Smooth muscle cell (in vitro differentiated cells): ENCODE data around the gene USP32. TPM values are rescaled to one million over a fixed set of nuclear protein-coding genes. Genes with fewer than 3 reads are reported as not detected.

Experiments used
- DNase-seq: peaks from one replicate; lab custom pipeline; 2025; ENCODE audit not compliant: unreplicated experiment; lab: John Stamatoyannopoulos, UW
- H2AFZ ChIP-seq: fragments of 200-600 bp; sonication (generic); 2 replicates; pipeline ENCODE4 v1.6.0; 2016; ENCODE audit warnings: antibody characterized with exemption, low read depth, mild to moderate bottlenecking
- H3F3A ChIP-seq: fragments of 200-600 bp; sonication (generic); 2 replicates; pipeline ENCODE4 v1.6.0; 2017; ENCODE audit warnings: antibody characterized with exemption, low read depth
- H3K27ac ChIP-seq: fragments of 200-600 bp; sonication (generic); 2 replicates; pipeline ENCODE4 v1.5.1; 2016; ENCODE audit warnings: low read depth, mild to moderate bottlenecking
- H3K27me3 ChIP-seq: fragments of 200-600 bp; sonication (generic); 2 replicates; pipeline ENCODE4 v1.6.1; 2016; ENCODE audit warnings: low read depth, mild to moderate bottlenecking
- H3K36me3 ChIP-seq: fragments of 200-600 bp; sonication (generic); 2 replicates; pipeline ENCODE4 v1.5.1; 2016; ENCODE audit warnings: low read depth
- H3K4me1 ChIP-seq: fragments of 200-600 bp; sonication (generic); 2 replicates; pipeline ENCODE4 v1.5.1; 2016; ENCODE audit warnings: low read depth
- H3K4me2 ChIP-seq: fragments of 200-600 bp; sonication (generic); 2 replicates; pipeline ENCODE4 v1.6.0; 2016; ENCODE audit warnings: mild to moderate bottlenecking
- H3K4me3 ChIP-seq: fragments of 200-600 bp; sonication (generic); 2 replicates; pipeline ENCODE4 v1.5.1; 2016; ENCODE audit warnings: mild to moderate bottlenecking
- H3K79me2 ChIP-seq: fragments of 200-600 bp; sonication (generic); 2 replicates; pipeline ENCODE4 v1.6.0; 2016; ENCODE audit warnings: low read depth, mild to moderate bottlenecking
- H3K9ac ChIP-seq: fragments of 200-600 bp; sonication (generic); 2 replicates; pipeline ENCODE4 v1.6.0; 2016; ENCODE audit warnings: low read depth
- H3K9me3 ChIP-seq: fragments of 200-600 bp; sonication (generic); replicated peaks from 2 replicates; pipeline ENCODE4 v1.5.1; 2016; ENCODE audit warnings: low read depth
- H4K20me1 ChIP-seq: fragments of 200-600 bp; sonication (generic); 2 replicates; pipeline ENCODE4 v1.6.0; 2016; ENCODE audit warnings: low read depth
- WGBS: methylation state at CpG from one replicate; pipeline ENCODE4 v1.1.7; 2016; ENCODE audit warnings: low lambda C conversion rate; 5-methylcytosine and 5-hydroxymethylcytosine counted together
- polyA plus RNA-seq: library from polyadenylated mRNA; unstranded; fragments of >200 nt; fragmentation: Nextera tagmentation; extraction: Ambion mirVana; gene quantifications from 2 replicates; pipeline ENCODE4 v1.2.1, GENCODE V29; 2016
- total RNA-seq: library from RNA; depleted of rRNA; stranded (reverse); fragments of >200 nt; gene quantifications from 2 replicates; pipeline ENCODE4 v1.2.3, GENCODE V29; 2014
- TF ChIP-seq, protein P1 (sequence below): fragments of 200-600 bp; sonication (generic); IDR thresholded peaks from 2 replicates; pipeline ENCODE4 v1.5.1; 2017; ENCODE audit warnings: borderline replicate concordance, mild to moderate bottlenecking, antibody characterized with exemption; ENCODE audit not compliant: insufficient read depth, poor library complexity, severe bottlenecking

Gene USP32
- total and polyA plus RNA-seq, 2 experiments from 2014 or later = 10.5 to 21.7 TPM

DNA sequence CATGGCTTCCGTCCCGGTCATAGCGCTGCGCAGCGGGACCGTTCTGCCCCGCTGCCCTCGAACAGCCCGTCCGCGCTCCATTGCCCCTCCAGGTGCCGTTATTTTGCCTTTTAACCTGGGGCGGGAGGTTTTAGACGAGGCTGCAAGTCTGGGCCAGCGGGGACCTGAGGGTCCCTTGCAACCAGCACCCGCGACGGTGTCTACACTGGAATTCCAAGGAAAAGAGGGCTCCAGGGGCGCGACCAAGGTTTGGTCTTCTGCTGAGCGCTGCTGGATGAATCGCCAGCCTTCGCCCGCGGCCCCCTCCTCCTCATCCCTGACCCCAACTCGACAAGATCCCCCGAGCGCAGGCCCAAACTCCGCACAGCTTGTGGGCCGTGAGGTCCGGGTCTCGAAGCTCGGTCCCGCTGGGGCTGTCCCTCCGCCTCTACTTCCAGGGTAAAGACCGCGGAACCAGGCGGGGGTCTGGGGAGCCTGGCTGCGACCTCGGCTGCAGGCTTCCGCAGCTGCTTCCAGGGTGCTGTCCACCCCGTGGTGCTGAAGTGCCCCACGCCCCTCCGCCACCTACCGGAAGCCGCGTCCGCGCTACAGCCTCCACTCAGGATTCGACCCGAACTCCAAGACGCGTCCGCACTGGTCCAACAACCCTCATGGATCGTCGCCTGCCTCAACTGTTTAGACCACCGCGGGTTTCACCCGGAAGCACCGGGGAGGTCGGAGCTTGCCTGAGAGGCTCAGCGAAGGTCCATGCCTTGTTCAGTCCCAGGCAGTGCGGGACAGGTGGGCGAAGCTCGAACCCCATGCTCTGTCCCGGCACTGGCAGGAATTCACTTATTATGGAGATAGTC is 252.3 kb downstream of the USP32 start:
- Histone ChIP-seq H4K20me1 (no peaks in the 10 kb centered on the region), H3K27me3 (peaks cover 49% of the 10 kb centered on the region), H3K4me3 (peak overlapping the region; percentile 6), H2AFZ (no peak overlapping the region), H3K79me2 (no peaks in the 10 kb centered on the region), H3K27ac (no peak overlapping the region), H3K9me3 (no peaks in the 10 kb centered on the region), H3K36me3 (no peaks in the 10 kb centered on the region), H3K4me1 (peaks cover 26% of the 10 kb centered on the region), H3K4me2 (peak overlapping the region; percentile 84), H3K9ac (no peak overlapping the region), H3F3A (no peaks in the 10 kb centered on the region)
- WGBS = 18% methylated on average over 55 of the region's 66 CpGs
- TF ChIP-seq, protein P1, sequence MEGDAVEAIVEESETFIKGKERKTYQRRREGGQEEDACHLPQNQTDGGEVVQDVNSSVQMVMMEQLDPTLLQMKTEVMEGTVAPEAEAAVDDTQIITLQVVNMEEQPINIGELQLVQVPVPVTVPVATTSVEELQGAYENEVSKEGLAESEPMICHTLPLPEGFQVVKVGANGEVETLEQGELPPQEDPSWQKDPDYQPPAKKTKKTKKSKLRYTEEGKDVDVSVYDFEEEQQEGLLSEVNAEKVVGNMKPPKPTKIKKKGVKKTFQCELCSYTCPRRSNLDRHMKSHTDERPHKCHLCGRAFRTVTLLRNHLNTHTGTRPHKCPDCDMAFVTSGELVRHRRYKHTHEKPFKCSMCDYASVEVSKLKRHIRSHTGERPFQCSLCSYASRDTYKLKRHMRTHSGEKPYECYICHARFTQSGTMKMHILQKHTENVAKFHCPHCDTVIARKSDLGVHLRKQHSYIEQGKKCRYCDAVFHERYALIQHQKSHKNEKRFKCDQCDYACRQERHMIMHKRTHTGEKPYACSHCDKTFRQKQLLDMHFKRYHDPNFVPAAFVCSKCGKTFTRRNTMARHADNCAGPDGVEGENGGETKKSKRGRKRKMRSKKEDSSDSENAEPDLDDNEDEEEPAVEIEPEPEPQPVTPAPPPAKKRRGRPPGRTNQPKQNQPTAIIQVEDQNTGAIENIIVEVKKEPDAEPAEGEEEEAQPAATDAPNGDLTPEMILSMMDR = peak; percentile 66
- DNase-seq = peak; percentile 47

DNA sequence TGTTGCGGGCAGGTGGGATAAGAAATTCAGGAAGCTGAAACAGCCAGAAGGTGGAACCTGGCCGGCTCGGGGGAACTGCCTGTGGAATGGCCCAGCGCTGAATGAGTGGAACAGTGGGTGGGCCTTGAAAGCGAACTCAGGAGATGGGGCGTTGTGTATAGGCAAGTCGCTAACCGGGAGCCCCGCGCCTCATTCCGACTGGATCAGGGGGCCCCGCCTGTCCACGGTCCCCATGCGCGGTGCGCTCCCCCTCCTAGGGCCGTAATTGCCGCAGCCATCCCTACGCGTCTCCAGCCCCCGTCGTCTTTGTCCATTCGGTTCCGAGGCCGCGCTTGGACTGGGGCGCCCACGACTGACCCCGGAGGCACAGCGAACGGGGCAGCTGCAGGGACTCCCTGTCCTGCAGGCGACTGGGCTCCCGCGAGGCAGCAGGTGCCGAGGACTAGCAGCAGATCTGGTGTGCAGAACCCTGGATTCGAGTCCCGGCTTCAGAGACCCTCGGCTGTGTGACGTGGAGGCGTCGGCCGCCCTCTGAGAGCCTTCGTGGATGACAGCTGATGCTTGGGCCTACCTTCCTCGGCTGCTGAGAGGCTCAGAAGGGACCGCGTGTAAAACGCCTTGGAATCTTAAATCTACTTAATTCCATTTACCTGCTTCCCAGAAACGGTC is 253.0 kb downstream of the USP32 start:
- Histone ChIP-seq H3K9ac (no peak overlapping the region), H3K27me3 (peaks cover 41% of the 10 kb centered on the region), H3K27ac (no peak overlapping the region), H3K36me3 (no peaks in the 10 kb centered on the region), H3K4me2 (peak overlapping the region; percentile 84), H3K79me2 (no peaks in the 10 kb centered on the region), H3F3A (no peaks in the 10 kb centered on the region), H3K4me3 (no peak overlapping the region), H3K9me3 (no peaks in the 10 kb centered on the region), H3K4me1 (peaks cover 23% of the 10 kb centered on the region), H2AFZ (no peak overlapping the region), H4K20me1 (no peaks in the 10 kb centered on the region)
- no peak for DNase-seq
- TF ChIP-seq, protein P1 = no peak
- 49% methylated on average over 44 of the region's 48 CpGs for WGBS

DNA sequence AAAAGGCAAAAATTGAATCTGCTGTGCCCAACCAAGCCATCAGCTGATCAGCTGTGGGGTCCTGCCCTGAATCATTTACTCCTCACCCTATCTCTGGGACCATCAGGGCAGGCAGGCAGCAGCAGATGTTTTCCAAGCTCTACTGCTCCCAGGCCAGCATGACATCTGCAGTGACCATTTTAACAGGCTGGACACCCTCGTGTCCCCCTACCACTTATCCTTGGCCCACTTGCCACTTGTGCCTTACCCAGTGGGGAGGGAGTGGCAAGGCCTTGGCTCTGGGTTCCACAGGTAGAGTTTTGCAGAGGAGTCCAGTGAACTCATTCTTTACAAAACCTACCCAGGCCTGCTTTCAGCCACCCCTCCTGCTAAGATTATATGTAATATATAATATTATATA is 254.2 kb downstream of the USP32 start:
- Histone ChIP-seq H3K9me3 (no peaks in the 10 kb centered on the region), H3K4me3 (no peak overlapping the region), H3K79me2 (no peaks in the 10 kb centered on the region), H3K36me3 (no peaks in the 10 kb centered on the region), H4K20me1 (no peaks in the 10 kb centered on the region), H3K4me1 (peaks cover 18% of the 10 kb centered on the region), H2AFZ (no peak overlapping the region), H3K27ac (no peak overlapping the region), H3K9ac (no peak overlapping the region), H3K4me2 (no peak overlapping the region), H3F3A (no peaks in the 10 kb centered on the region), H3K27me3 (peaks cover 38% of the 10 kb centered on the region)
- WGBS = 52% methylated on average over 1 of the region's 1 CpG
- TF ChIP-seq, protein P1 = no peak
- DNase-seq = no peak
